NCI-H1930 (cell line): ENCODE measurements around the gene AASDH.

Experiments used
- DNase-seq, 2 experiments: peaks; one replicate each; lab custom pipeline; 2025; lab: John Stamatoyannopoulos, UW

AASDH gene, protein sequence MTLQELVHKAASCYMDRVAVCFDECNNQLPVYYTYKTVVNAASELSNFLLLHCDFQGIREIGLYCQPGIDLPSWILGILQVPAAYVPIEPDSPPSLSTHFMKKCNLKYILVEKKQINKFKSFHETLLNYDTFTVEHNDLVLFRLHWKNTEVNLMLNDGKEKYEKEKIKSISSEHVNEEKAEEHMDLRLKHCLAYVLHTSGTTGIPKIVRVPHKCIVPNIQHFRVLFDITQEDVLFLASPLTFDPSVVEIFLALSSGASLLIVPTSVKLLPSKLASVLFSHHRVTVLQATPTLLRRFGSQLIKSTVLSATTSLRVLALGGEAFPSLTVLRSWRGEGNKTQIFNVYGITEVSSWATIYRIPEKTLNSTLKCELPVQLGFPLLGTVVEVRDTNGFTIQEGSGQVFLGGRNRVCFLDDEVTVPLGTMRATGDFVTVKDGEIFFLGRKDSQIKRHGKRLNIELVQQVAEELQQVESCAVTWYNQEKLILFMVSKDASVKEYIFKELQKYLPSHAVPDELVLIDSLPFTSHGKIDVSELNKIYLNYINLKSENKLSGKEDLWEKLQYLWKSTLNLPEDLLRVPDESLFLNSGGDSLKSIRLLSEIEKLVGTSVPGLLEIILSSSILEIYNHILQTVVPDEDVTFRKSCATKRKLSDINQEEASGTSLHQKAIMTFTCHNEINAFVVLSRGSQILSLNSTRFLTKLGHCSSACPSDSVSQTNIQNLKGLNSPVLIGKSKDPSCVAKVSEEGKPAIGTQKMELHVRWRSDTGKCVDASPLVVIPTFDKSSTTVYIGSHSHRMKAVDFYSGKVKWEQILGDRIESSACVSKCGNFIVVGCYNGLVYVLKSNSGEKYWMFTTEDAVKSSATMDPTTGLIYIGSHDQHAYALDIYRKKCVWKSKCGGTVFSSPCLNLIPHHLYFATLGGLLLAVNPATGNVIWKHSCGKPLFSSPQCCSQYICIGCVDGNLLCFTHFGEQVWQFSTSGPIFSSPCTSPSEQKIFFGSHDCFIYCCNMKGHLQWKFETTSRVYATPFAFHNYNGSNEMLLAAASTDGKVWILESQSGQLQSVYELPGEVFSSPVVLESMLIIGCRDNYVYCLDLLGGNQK

DNA sequence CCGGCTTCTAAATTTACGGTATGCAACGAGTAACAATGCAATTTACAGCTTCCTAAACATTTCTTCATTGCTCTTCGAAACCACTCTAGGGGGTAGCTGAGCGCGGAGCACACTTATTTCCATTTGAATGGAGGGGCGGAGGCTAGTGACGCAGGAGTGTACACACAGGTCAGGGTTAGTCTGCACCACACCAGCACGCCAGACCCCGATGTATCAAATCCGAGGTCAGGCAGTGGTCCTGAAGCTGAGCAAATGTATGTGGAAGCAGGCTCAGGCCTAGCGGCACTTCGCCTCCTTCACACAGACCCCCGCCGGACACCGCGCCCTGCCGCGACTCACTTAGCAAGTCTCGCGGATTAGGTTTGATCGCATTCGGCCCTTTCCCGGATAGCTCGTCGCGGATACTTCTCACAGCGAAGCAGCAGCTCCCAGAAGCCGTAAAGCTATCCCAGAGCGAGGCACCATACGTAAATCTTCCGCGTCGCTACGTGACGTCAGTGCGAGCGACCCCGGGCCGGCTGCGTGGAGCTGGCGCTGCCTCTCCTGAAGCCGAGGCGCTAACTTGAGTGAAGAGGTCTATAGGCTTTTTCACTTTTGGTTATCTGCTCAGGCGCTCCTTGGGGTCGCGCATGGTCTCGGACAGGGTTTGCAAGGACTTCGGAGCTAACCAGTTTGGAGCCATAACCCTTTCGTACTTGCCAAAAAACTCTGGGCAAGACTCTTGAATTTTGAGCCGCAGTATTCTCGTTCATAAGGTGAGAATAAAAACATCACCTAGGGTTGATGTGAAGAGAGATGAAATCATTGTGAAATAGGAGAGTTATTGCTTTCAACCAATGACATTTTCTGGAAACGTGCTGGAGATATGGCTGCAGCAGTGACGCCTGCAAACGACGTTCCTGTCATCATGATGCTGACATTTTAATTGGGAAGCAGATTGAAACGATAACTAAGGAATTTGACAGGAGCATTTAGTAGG, at the start of gene AASDH:
Gene AASDH (minus strand): TSS at position 469 of the 979 bp plus-strand sequence. CDS start 3,192 bp downstream, outside the sequence.
- peak; percentile 91 to 93 for DNase-seq

DNA sequence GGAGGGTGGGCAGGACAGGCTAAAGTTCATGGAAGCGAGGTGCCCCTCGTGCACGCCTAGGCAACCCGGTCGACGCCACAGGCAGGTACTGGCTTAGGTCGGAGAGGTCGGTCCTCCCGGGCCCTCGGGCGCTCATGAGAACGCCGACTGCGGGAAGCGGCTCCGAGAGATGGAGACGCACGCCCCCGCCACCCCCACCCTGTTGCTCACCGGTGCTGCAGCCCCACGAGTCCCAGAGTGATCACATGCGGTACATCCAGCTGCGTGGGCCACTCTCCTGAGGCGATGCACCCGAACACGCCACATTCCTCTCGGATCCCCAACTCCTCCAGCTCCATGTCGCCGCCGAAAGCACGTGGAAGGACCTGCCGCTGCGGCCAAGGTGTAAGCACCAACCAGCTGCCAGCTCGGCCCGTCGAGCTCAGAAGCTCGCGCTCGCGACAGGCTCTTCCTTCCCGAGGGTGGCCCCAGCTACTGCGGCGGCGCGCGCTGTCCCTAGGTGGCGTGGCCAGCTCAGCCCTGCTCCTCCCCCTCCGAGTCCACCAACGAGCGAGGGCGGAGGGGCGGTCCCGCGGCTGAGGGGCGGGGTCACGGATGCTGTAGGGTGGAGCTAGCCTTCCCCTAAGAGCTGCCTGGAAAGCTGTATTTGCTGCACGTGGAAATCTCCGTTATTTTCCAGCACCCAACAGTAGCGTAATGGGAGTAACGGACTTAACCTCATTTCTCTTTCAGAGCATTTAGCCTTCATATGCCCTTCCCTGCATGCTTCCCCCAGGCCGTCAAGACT, 48.0 kb upstream of the AASDH start, which contains the start of gene PPAT:
Gene PPAT (minus strand): TSS at position 476 of the 787 bp plus-strand sequence. CDS start 138 bp downstream, at position 338.
- DNase-seq, result peak; percentile 94 to 96

DNA sequence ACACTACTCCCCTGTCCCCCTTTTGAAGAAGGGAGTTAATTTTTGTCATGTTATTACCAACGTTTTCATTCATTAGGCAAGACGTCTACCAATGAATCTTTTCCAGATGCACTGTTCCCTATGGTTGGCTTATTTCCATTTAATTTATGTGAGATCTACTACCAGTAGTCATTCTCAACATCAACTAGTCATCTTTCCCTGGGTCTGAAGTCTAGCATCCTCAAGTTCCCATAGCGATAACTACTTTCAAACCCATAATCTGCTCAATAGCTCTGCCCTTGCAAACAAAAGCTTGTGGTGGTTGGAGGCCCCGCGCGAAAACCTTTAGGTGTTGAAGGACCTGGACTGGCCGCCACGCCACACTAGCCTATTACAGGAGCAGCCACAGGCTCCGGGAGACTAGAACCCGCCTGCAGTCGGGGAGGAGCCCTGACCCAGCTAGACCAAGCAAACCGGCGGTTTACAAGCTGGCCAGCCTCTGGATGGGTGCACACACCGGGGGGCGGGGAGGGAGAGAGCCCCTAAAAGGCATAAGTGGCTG, 47.4 kb upstream of the AASDH start:
- peak in 1 of 2 experiments; percentile 15 for DNase-seq

DNA sequence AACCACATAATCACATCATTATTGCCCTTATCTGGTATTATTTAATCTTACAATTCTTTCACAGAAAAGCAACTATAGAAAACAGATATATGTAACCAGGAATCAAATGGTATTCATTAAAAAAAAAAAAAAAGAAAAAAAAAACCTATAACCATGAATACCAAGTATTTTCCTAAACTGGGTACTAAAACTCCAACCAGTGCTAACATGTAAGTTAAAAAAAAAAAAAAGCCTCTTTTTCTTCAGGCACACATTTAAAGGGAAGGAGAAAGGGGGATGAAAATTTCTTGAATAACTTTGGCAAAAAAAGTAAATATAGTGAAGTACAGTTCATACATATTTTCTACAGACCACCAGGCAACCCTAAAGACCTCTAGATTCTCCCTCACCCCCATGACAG, 46.0 kb upstream of the AASDH start:
- DNase-seq, result no peak

DNA sequence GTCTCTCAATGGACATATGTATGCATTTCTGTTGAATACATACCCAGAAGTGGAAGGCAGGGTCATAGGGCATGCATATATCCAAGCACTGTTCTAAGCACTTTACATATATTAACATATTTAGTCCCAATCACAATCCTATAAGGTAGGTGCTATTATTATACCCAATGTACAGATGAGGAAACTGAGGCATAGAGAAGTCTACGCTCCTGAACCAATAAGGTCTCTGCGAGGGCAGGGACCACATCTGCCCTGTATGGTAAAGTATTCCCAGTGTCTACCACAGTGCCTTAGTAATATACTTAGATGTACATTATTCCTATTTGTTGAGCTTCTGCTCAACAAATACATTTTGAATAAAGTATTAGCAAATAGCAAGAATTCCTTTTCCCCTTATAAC, 42.9 kb upstream of the AASDH start:
- DNase-seq, result no peak

DNA sequence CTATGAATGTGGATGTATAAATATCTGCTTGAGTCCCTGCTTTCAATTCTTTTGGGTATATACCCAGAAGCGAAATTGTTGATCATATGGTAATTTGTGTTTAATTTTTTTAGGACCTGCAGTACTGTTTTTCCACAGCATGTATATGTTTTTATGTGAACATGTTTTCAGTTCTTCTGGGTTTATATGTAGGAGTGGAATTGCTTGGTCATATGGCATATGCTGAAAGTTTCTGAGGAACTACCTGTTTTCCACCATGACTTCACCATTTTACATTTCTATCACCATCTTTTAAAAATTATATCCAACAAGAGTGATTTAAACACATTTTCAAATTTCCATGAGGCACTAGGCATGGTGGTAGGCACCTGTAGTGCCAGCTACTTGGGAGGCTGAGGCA, 39.9 kb upstream of the AASDH start:
- DNase-seq, result no peak

DNA sequence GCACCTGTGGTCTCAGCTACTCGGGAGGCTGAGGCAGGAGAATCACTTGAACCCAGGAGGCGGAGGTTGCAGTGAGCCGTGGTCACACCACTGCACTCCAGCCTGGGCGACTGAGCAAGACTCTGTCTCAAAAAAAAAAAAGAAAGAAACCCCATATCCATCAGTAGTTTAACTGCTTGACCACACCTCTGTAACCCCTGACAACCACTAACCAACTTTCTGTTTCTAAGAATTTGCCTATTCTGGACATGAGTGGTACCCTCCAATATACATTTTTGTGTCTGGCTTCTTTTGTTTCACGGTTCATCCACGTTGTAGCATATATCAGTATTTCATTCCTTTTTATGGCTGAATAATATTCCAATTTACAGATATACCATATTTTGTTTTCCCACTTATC, 39.0 kb upstream of the AASDH start:
- DNase-seq, result no peak

DNA sequence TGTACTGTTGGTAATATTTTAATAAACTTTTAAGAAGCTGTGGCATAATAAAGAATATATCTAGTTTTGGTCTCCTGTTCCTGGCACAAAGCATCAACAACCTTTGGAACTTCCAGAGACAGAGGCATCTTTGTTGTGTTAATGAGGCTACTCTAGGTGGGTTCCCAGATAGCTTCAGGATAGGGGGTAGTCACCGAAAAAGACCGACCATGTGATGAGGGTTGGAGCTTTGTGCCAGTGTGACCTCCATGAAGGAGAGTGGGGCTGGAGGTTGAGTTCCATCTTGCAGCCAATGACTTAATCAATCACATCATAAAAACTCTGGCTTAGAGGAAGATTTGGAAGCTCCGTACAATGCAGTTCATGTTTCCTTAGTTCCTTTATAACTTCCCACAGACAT, 38.2 kb upstream of the AASDH start:
- DNase-seq, result no peak

DNA sequence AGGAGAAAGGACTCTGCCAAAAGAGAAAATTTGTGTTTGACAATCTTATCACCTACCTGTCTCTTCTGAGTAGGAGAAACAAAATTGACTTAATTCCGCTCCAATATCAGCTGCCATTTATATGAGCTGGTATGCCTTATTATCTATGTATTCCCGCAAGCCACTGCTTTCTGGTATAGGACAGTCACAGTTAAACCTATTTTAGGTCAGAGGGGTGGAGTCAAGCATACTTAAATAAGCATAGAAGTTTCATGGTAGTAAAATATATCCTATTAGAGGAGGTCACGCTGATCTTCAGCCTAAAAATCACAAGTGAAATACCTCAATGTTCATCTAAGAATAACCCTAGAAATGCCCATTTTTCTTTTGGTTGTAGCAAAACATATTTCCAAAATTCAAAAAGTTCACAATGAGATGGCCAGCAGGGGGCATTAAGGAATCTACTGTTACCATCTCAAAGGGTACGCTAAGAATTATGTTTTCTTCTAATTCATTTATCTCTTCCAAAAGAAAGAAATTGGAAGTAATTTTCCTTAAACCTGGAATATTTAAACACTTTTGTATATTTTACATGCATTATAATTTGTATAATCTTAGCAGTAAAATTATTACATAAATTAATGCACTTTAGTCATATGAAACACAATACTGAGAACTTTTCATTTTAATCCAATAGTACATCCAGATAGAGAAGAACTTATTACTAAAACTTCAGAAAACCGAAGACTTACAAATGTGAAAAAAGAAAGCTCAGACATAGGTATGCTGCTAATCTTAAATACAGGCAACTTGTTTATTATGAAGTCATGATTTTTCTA, 37.6 kb upstream of the AASDH start:
- no peak for DNase-seq

DNA sequence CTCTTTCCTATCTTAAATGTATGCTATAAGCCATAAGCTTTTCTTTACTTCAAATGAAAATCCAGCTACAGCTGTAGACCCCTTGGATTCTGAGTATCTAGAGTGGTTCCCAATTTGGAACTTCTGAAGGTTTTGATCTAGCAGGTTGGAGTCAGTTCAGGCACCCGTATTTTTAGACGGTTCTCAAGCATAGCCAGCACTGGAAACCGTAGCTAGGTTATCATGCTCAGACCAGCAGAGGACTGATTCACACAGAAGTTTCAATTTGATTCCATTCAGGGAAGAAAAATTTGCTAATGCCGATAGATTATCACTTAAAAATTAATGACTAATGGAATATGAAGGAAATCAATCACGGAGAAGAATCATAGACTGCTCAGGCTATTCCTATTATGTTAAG, 36.9 kb upstream of the AASDH start:
- DNase-seq, result no peak

DNA sequence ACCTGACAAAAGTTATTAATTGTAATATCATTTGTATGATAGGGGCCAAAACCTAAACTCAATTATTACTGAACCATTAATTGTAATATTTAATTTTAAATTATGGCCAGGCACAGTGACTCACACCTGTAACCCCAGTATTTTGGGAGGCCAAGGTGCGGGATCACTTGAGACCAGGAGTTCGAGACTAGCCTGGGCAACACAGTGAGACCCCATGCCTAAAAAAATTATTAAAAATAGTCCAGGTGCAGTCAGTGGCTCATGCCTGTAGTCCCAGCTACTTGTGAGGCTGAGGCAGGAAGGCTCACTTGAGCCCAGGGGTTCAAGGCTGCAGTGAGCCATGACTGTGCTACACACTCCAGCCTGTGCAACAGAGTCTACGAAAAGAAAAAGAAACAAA, 30.1 kb upstream of the AASDH start:
- no peak for DNase-seq

DNA sequence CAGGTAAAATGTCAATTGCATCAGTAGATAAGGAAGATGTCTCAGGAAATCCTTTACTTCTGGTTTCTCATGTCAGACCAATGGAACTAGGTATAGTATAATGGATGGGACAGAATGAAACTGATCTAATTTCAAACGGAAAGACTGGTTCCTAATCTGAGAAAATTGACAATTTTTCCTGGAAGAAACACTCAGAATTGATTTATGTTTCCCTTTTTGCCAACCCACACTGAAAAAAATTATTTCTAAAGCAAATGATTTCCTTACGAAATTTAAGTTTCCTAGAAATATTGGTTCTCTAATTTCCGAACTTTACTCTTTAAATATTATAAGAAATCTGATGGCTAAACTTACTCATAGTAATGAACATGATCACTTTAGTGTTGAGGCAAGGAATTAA, 29.1 kb upstream of the AASDH start:
- DNase-seq, result no peak

DNA sequence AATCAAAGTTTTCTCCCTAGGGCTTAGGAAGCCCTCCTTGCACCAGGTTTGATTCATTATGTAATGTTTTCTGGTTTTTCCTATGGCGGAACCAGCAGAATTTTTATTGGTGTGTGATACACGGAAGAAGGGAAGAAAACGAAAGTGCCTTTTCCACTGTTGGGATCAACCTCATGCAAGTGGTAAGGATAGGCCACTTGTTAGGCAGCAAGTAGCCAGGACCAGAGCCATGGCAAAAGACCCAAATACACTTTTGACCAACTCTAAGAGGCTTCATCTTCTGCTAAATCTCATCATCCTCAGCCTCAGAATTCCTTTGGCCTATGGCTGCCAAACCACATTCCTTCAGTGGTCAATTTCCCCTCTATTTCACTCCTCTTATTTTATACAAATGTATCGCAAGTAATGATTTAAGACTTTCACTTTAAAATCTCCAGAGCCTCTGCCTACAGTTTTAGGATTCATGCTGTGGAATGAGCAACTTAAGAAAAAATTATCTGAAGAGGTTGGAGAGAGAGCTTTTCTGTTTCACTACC, 26.9 kb upstream of the AASDH start:
- DNase-seq, result no peak

DNA sequence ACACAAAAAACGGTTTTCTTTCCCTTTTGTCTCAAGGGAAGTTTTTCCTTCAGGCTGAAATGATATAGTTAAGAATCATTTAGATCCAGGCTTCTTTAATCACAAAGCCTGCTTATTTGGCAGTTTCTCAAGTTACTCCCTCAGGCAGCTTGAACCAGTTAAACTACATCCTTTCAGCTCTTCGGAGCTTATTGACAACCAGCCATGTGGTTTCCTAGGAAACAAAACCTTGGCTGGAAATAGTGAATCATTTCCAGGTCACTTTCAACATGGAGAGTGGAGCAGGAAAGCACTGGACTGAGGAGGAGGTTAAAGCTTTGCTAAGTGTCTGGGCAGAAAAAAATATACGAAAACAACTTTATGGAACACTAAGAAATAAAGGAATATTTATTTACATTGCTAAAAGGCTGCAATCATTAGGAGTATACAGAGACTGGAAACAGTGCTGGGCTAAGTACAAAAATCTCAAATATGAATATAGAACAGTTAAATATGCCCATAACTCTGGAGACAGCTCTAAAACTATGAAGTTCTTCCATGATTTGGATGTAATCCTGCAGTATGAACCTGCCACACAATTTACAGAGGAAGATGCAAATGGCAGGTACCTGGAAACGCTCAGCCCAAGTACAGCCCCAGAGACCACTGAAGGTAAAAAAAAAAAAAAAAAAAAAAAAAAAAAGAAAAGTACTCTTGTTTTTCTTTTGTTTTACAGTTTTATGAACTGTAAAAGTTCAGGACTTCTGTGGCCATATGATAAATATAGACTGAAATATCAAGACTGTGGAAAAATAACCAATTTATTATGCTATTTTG, 23.2 kb upstream of the AASDH start:
- DNase-seq, result peak; percentile 58 to 73

DNA sequence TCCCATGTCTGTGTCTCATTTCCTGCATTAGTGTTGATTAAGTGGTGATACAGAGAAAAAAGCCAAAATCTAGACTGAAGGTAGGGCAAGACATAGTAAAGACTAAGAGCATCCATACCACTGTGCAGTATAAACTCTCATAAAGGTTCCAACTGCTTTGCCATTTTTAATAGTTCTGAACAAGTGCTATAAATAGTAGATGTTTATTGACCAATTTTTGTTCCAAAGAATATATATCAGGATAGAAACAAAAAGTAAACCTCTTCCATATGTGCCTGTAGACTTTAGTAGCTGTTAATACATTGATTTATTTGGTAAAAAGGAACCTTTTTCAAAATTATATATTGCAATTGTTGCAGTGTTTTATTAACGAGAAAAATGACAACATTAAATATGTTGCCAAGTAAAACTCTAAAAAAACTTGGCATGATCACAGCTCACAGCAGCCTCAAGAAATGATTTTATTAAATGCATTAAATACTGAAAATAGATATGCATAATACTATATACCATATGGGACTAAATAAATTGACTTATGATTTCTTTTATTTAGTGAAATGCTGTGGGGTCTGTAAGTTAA, 22.3 kb upstream of the AASDH start:
- DNase-seq, result no peak

DNA sequence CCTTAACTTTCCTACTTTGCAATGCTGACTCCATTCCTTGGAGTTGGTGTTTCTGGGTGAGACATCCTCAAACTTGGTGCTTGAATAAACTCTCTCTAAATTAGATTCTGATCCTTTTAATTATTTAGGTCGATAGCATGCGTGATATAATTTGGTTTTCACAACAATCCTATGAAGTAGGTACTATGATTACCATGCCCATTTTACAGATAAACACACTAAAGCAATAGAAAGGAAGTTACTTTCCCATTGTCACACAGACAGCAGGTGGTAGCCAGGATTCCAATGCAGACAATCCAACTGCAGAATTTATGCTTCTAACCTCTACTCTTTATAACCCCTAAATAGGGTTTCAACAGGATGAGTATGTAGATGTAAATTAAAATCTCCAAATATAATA, 21.7 kb upstream of the AASDH start:
- no peak for DNase-seq

DNA sequence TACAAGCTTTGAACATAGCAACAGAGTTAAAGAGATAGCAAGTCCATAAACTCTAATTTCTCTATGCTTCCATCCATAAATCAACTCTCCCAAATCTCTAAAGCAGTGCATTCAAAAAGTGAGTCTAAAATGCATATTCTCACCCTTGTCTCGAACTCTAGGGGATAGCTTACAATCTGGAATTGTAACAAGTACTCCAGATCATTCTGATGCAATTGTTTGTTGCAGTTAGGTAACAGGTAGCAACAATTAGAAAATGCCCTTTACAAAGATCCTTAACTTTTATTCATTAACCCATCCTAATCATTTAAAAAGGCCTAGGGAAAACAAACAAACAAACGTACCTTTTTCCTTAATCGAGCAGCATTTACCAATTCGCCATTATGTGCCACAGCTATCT, 18.9 kb upstream of the AASDH start:
- no peak for DNase-seq

DNA sequence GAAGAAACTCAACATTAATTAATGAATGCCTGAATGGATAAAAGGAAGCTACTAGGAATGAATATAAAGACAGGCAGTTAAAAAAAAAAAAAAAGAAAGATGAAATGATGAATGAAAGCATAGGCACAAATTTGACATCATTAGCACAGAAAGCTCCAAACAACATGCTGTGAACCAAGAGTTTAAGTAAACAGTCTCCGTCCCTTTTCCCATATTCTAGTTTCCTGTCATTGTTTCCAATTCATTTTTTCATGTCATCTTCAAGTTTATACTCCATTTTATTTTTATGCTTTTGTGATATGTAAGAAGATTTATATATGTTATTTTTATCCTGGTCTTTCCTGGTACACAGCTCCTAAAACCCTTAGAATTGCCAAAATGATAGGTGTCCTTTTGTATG, 17.7 kb upstream of the AASDH start:
- no peak for DNase-seq
